ENCODE data around the gene RFX2.
A peak's percentile ranks its signal among the peaks of the same experiment; 100 is the strongest.

RFX2 gene

GRCh38 chr19:5951338-5951861 is 158.9 kb downstream of the RFX2 start:
- no peak overlapping the region for H3K4me3 ChIP-seq (ENCODE audit: low read depth, low read length)
- no peak for DNase-seq (ENCODE audit: low read depth)

- no peak overlapping the region for H3K4me3 ChIP-seq (ENCODE audit: low read depth, low read length)
- no peak for DNase-seq (ENCODE audit: low read depth)
These were observed 159.6 kb downstream of the RFX2 start for GRCh38 chr19:5950741-5951140.

- DNase-seq (ENCODE audit: low read depth): no peak
- H3K4me3 ChIP-seq (ENCODE audit: low read depth, low read length): no peak overlapping the region
These were observed 160.5 kb downstream of the RFX2 start for GRCh38 chr19:5949792-5950305.

GRCh38 chr19:5948752-5949564 is 161.3 kb downstream of the RFX2 start:
- H3K4me3 ChIP-seq (ENCODE audit: low read depth, low read length): no peak overlapping the region
- DNase-seq (ENCODE audit: low read depth): no peak

DNA sequence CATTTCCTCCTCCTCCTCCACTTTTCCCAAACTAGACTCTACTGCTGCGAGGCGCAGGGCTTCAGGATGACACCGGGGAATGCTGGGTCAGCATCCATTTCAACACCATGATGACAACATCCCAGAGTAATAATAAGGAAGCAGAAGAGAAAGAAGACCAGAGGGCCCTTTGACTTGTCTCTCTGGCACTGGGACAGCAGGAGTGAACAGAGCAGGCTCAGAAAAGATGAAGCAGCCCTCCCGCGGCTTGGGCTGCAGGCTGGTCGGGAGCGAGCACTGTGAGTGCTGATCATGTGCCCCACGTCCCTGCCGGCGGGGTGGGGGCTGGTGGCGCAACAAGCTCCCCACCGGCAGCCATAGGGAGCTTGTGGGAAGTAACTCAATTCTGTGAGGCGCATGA is 162.9 kb downstream of the RFX2 start:
- no peak overlapping the region for H3K4me3 ChIP-seq (ENCODE audit: low read depth, low read length)
- DNase-seq (ENCODE audit: low read depth): peak; percentile 72

DNA sequence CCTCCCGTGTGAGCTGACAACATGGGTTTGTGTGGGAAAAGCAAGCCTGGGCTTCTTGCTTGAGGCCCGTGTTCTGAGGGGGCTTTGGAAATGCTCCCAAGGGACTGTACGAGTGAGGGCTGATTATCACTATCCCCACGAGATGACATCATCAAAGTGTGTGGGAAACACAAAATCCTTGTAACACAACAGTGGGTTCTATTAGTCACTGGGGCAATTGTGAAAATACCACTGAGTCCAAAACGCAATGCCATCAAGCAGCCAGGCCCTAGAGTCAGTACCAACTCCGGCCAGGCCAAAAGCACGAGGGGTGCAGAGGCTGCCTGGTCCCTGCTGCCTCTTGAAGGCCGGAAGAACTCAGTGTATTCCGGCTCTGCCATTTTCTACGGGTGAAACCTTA is 166.7 kb downstream of the RFX2 start:
- H3K4me3 ChIP-seq (ENCODE audit: low read depth, low read length): no peak overlapping the region
- peak; percentile 72 for DNase-seq (ENCODE audit: low read depth)

All from skeletal muscle cell (primary cell).